Activated T-cell treated with anti-CD3 and anti-CD28 coated beads, Interleukin-2, amount 50 U/mL, for 72 hours (primary cell): ENCODE measurements around the gene SYNRG. TPM values are rescaled to one million over a fixed set of nuclear protein-coding genes. Genes with fewer than 3 reads are reported as not detected.

Experiments used
- total RNA-seq, 2 donors: library from RNA; stranded (reverse); gene quantifications; one replicate each; pipeline ENCODE4 v1.2.3, GENCODE V29; 2022

Gene SYNRG
- total RNA-seq, 2 donors from 2014 or later = 63.2 to 69.5 TPM

Other genes with a start within 250 kb of the SYNRG start
- gene C17orf78, start 233.4 kb downstream of the SYNRG start, total RNA-seq = not detected
- gene ACACA, start 202.6 kb downstream of the SYNRG start, total RNA-seq = 10 to 100 TPM; 53.2 to 53.3 TPM
- gene TADA2A, start 202.5 kb downstream of the SYNRG start, total RNA-seq = 10 to 100 TPM; 39.4 to 42.3 TPM
- 10 to 100 TPM; 11.2 to 13.8 TPM for gene DUSP14, start 119.5 kb downstream of the SYNRG start, total RNA-seq
- 10 to 100 TPM; 29.1 to 33.5 TPM for gene DDX52, start 34.0 kb upstream of the SYNRG start, total RNA-seq
- gene HNF1B, start 135.6 kb upstream of the SYNRG start, total RNA-seq = under 1 TPM; 0.19 to 0.48 TPM